Measurements from ENCODE around the gene OR1L1. TPM values are rescaled to one million over a fixed set of nuclear protein-coding genes. Genes with fewer than 3 reads are reported as not detected.

Gene OR1L1
- polyA plus RNA-seq (2012; ENCODE audit: insufficient read depth, insufficient read length) = not detected

- no peak for DNase-seq (ENCODE audit: low read depth, low spot score)
- no peak within 1 kb of the TSS for H3K4me3 ChIP-seq (ENCODE audit: low read length)
Observed at GRCh38 chr9:122661416-122661815, at the start of gene OR1L1. Gene OR1L1 (plus strand): TSS chr9:122661716. CDS start chr9:122661716, 0 bp downstream.

DNA sequence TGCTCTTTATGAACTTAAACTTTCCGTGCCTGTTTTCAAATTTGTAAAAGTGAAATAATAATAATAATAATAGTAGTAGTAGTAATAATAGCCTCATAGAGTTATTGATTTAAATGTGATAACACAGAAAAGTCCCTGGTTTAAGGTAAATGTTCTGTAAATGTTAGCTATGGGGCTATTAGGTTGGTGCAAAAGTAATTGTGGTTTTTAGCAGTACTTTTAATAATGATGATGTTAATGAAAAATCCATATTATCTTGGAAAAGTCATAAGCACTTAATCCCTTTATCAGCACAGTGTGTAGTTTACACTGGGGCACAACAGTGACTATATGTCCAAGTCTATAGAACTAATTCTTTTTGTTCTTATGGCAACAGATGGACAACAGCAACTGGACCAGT is 47.2 kb upstream of the OR1L1 start, which contains the start of gene OR1Q1:
TSS of gene OR1Q1 (plus strand) at position 377 of the 400 bp plus-strand sequence. CDS start at position 377, 0 bp downstream.
- DNase-seq (ENCODE audit: low read depth, low spot score) = no peak
- no peak within 1 kb of the TSS for H3K4me3 ChIP-seq (ENCODE audit: low read length)

- H3K4me3 ChIP-seq (ENCODE audit: low read length) = no peak overlapping the region
- no peak for DNase-seq (ENCODE audit: low read depth, low spot score)
Observed at GRCh38 chr9:122619996-122620395, 41.5 kb upstream of the OR1L1 start.

- DNase-seq (ENCODE audit: low read depth, low spot score) = peak; percentile 14
- H3K4me3 ChIP-seq (ENCODE audit: low read length) = no peak overlapping the region
Observed at GRCh38 chr9:122642226-122642625, 19.3 kb upstream of the OR1L1 start.

- H3K4me3 ChIP-seq (ENCODE audit: low read length) = no peak overlapping the region
- DNase-seq (ENCODE audit: low read depth, low spot score) = no peak
Observed at GRCh38 chr9:122656378-122656777, 5.1 kb upstream of the OR1L1 start.

DNA sequence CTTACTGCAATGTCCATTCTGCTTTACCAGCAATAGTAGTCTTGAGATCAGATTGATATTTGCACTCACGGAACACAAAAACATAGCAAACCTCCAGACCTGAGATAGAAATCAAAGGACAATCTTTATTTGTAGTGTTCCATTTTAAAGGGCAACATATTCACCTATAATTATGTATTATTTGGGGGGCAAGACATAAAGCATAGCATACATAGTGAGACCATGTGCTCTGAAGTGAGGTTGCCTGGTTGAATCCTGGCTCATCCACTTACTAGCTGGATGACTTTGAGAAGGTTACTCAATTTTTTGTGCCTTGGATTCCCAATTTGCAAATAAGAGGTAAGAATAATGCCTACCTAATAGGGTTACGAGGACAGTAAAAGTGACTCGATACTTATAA is 4.0 kb upstream of the OR1L1 start, which contains the start of gene OR1B1:
TSS of gene OR1B1 (minus strand) at position 101 of the 400 bp plus-strand sequence.
- no peak for DNase-seq (ENCODE audit: low read depth, low spot score)
- H3K4me3 ChIP-seq (ENCODE audit: low read length) = no peak within 1 kb of the TSS

- no peak for DNase-seq (ENCODE audit: low read depth, low spot score)
- no peak overlapping the region for H3K4me3 ChIP-seq (ENCODE audit: low read length)
Observed at GRCh38 chr9:122672481-122672880, 11.0 kb downstream of the OR1L1 start.

GRCh38 chr9:122684851-122685250 is 23.3 kb downstream of the OR1L1 start:
- H3K4me3 ChIP-seq (ENCODE audit: low read length) = no peak overlapping the region
- no peak for DNase-seq (ENCODE audit: low read depth, low spot score)

- no peak for DNase-seq (ENCODE audit: low read depth, low spot score)
- no peak overlapping the region for H3K4me3 ChIP-seq (ENCODE audit: low read length)
Observed at GRCh38 chr9:122695696-122696095, 34.2 kb downstream of the OR1L1 start.
